ENCODE measurements around the gene POMT2.

The POMT2 gene

DNA sequence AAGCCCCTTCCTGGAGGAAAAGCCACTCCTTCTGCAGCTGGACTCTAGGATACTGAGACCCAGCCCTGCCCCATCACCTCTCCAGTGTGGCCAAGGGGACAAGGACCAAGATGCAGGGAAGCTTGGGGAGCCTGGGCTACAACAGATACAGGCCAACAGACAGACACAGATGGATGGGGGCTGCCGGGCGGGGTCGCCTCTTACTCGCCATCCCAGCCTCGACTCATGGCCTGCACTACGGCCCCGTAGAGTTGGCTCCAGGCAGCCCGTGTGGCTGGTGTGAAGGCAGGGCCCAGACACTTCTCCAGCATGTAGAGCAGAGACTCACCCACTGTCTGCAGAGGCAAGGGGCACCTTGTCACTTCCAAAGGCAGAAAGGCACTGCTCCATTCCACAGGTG, 54.3 kb downstream of the POMT2 start:
- no peak for FAIRE-seq

DNA sequence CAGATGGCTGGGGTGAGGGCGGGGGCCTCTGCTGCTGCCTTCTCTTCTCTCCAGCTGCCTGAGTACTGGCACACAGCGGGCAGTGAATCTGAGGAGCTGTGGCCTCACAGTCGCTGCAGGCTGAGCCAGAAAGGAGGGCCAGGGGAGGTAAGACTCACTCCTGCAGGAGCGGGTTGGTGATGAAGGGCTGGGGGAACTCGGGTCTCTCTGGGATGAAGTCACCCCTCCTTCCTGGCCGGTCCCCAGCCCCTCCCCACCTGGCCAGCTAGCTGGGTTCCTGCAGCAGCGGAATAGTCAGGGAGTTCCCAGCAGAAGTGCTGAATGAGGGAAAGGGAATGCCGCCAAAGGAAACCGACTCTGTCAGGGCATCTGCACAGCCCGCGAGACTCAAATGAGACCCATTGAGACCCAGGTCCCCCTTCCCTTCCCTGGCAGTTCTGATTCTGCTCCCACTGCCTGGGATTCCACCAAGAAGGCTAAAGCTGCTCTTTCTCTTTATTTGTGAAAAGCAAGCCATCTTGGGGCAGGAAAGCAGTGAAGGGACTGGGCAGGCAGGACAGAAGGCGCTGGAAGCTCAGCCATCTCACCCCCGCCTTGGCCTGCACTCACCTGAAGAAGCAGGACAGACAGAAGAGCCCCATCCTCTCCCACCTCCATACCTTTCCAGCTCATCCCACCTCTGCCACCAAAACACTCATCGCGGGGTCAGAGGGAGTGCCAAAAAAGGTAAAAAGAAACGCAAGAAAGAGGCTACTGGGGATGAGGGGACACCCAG, 54.9 kb downstream of the POMT2 start:
- no peak for FAIRE-seq

DNA sequence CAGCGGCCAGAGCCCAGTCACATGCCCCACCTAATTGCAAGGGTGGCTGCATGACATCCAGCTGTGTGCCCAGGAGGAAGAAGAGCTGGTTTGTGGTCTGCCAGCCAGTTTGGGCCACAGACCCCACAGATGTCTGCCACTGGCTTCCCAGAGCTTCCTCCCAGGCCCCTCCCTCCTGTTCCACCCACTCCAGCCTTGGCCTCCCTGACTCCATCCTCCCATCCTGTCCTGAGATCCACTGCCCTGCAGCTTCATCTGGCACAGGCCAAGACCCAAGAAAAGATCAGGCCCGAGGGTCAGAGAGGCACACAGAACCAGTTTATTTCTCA, 55.5 kb downstream of the POMT2 start:
- no peak for FAIRE-seq

DNA sequence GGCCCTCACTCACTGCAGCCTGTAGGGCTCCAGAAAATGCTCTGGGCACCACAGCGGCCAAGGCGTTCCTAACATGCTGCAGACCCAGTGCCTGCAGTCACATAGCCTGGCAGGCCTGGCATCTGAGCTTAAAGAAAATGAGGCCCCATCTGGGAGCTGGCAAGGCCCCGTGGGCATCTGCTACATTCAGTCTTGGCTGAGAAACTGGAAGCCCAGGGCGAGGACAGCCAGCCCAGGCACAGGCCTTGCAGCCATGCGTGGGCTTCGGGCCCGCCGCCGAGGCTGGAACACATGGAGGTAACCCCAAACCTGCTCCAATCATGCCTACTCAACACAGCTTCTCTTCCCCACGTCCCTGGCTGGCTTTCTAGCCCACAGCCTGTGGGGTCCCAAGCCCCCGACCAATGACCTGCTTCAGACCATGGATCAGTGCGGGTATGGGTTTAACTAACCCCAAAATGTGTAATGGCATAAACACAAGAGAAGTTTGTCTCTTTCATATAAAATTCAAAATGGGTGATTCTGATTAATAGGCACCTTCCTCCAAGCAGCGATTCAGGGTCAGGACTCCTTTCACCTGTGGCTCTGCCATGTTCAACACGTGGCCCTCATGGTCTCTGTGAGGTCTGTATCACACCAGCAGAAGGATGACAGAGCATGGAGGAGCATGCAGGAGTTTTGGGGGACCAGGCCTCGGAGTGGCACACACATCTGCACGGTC, 56.1 kb downstream of the POMT2 start:
- FAIRE-seq, result no peak

DNA sequence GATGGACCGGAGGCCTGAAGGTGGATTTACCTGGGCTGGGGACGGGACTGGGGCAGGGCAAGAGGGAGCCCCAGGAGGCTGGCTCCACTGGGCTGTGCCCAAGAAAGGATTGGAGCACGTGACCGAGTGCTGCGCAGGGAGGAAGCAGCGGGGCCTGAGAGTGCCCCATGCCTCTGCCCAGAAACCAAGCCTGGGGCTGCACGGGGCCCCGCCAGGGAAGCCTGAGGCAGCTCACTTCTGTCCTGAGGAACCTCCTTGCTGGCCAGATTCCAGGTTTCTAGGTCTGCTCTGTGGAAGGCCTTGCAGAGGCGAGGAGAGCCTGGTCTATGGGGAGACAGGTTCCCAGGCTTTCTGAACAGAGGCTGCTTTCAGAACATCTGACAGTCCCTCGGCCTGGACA, 60.1 kb downstream of the POMT2 start:
- no peak for FAIRE-seq

DNA sequence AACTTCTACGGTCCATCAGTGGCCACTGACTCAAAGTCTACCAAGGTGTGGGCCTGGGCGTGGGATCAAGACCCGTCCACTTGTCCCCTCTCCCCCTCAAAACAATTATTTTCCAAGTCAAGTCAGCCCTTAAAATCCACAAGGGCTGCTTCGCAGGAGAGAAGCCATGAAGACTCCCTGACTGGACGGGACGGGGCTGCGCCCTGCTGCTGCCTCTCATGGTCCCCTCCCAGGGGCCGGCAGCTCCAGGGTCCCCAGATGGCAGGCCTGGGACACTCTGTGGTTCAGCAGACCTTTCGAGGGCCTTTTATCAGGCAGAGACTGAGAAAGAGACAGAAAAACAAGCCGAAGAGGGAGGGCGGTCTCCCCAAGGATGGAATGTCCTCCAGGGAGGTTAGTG, 60.5 kb downstream of the POMT2 start:
- FAIRE-seq, result no peak

DNA sequence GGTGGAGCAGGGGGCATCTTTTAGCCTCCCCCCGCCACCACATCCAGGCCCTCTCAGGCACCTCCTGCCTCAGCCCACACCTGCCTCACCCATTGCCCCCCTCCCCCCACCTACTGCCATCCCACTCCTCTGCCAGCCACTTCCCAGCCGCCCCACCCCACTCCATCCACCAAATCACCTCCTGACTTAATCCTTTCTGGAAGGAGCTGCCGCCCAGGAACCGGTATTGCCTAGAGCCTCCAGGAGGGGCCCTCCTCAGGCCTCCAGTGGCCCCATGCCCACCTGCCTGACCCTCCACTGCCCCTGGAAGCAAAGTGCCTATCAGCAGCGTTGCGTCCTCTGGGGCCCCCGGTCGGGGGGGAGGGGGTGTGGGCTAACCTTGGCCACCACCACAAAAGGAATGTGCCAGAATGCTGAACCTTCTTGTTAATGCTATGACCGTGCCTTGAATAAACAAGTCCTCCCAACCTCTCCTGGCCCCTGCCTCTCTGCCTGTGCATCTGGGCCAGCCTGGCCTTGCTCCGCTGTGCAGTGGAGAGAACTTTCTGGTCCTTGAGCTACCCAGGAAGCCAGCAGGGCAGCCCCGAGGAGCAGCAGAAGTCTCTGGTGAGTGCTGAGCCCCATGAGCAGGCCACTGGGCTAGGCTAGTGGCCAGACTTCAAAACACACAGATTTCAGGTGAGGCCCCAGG, 61.5 kb downstream of the POMT2 start:
- no peak for FAIRE-seq

DNA sequence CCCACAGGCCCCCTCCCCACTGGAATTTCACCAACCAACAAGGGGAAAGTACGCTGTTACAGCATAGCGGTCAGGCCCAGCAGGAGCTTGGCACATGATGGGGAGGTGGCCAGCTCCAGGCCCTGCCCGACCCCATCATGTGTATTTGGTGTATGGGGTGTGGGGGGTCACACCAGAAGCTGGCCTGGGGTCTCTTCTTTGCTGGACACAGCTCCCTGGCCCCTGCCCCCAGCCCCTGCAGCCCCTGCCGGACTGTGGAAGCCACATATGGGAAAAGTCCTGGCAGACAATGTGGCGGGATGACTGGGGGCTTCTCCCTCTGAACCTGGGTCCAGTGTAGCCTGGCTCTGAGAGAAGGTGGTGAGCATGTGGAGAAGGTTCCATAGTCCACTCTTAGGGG, 62.1 kb downstream of the POMT2 start:
- FAIRE-seq, result no peak

DNA sequence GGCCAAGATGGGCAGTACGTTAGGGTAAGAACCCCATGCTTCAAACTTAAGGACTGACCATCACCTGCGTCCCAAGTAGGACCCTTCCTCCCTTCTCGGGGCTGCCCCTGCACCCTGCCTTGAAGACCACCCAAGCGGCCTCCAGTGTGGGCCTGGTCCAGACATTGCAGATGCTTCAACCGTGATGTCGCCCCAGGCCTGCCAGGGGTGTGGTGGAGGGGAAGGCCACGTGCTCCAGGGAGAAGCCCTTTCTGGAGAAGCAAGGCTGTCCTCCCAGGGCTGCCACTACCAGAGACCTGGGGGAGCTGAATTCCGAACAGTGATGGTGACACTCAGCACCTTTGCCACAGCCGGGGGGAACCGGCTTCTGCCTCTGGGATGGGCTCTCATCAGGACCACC, 63.0 kb downstream of the POMT2 start:
- no peak for FAIRE-seq

DNA sequence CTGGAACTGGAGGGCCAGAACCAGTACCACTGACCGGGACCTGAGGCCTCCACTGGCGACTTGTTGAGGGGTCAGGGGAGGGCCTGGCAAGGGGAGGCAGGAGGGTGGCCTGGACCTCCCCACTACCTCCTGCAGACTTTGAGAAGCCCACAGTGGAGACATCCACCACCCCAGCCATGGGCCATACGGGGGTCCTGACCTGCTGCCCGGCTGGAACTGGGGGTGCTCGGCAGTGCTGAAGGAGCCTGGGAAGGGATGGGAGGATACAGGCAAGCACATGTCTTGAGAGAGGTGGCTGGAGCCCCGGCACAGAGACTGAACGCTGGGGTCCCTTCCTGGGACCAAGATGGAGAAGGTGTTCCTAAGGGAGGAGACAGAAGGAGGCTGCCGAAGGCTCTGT, 64.0 kb downstream of the POMT2 start:
- FAIRE-seq, result no peak

DNA sequence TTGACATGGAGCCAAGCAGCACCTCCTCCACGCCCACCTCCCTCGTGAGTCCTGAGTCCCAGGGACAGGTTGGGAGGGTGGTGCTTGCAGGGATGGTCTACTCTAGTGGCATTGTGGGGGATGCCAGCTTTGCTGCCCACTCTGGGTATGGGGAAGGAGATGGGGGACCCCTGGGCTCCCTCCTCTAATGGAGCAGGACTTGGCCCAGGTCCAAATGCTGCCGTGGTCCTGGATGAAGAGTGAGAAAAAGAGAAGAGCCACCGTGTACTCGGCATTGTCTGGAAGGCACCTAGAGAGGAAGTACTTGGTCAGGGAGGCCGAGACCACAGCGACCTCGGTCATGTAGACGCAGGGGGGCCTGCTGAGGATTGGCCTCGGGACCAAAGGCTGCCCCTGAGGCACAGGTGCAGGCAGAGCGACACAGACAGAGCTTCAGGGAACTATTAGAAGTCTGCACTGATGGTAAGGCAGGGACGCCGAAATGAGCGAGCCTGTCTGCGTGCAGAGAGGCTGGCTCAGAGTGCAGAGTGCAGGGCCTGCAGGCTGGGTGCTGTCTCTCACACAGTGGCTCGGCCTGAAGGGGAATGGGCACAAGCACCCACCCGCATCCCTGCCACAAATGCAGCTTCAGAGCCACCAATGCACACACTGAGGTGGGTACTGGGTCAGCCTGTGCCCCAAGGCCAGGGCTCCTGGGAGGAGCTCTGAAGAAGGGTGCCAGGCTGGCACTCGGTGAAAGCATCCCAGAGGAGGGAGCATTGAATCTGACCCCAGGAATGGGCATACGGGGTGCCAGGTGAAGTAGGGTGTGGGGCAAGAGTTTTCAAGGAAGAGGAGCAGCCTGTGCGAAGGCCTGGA, 67.1 kb downstream of the POMT2 start:
- FAIRE-seq, result no peak

DNA sequence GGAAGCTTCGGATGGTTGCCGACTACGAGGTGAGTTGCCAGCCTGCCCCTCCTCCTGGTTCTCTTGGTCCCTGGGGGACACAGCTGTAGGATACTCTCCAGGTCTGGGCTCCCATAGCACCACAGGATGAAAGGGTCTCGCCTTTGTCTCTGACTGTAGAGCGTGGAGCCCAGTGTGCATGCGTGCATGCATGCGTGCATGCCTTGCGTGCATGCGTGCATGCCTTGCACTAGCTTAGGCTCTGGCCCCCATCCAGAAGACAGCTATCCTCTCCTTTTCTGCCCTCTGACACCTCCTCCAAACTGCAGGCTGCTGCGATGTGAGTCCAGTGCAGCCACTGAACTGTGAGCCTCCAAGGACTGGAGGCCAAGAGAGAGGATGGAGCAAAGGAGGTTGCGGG, 68.8 kb downstream of the POMT2 start:
- FAIRE-seq, result no peak

DNA sequence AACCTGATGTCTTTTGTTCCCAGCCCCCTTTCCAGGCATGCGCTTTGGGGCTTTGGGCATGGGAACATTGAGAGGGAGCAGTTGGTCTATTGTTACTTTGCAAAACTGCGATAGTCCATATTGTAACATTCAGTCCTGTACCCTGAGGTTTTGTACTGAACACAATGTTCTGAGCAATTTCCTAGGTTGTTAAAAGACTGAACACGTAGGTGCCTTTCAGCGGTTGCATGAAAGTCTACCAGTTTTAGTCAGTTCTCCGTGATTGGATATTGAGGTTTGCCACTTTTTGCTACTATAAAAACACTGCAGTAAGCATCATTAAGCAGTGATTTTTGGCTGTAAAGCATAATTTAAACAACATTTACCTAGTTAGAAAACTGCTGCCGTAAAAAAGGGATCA, 69.8 kb downstream of the POMT2 start:
- FAIRE-seq, result no peak

DNA sequence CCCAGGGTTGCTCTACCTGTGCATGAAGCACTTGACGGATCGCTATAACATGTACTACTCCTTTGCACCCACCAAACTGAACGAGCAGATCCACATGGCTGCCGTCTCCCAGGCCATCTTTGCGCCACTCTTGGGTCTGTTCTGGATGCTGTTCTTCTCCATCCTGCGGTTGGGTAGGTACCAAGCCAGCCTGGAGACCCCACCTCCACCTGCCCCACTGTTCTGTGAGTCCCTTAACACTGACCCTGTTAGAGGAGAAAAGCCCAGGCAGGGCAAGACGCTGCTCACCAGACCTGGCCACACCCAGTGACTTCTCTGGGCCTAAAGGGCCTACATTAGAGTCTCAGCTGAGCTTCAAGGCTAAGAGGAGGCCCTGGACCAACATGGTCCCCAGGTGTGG, 71.4 kb downstream of the POMT2 start:
- no peak for FAIRE-seq

DNA sequence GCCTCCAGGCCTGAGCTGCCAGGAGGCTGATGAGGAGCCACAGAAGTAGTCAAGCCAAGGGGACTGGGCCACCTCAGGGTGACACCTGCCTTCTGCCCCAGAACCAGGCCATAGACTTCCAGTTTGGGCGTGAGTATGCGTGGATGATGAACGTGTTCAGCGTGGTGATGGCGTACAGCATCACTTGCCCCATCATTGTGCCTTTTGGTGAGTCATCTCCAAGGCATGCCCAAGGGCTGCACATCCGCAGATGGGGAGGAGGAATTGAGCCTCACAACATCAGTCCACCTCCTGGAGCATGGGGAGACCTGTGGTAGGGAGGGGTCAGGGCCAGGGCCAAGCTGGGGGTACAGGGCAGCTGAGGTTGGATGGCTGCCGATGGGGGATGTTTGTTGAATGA, 72.0 kb downstream of the POMT2 start:
- no peak for FAIRE-seq

DNA sequence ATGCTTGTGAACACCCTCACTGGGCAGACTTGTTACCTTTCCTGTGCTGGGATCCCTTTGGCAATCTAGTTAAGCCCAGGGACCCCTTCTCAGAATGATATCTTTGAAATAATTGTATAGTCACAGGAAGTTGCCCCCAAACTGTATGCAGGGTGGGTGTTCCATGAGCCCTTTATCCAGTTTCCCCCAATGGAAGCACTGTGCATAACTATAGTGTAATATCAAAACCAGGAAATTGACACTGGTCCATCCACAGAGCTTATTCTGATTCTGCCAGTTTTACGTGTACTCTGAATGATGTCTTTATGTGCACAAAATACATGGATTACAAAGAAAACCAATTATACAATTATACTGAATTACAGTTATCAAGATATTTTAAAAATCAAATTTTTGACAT, 73.9 kb downstream of the POMT2 start:
- FAIRE-seq, result no peak

DNA sequence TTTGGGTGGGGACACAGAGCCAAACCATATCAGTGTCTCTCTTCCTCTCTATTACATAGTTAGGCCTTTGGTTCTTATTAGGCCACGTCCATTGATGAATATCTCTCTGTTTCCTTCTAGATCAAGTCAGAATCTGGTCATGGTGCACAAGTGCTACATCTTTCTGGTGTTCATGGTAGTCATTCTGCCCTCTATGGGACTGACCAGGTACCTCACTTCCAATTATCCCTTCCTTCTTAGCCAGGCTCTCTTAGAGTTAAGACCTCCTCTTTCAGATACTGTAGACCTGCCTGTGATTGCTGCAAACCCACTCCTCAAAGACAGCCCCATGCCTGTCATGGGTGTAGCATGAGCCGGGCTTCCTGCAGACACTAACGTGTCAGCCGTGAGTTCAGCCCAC, 74.9 kb downstream of the POMT2 start:
- no peak for FAIRE-seq

DNA sequence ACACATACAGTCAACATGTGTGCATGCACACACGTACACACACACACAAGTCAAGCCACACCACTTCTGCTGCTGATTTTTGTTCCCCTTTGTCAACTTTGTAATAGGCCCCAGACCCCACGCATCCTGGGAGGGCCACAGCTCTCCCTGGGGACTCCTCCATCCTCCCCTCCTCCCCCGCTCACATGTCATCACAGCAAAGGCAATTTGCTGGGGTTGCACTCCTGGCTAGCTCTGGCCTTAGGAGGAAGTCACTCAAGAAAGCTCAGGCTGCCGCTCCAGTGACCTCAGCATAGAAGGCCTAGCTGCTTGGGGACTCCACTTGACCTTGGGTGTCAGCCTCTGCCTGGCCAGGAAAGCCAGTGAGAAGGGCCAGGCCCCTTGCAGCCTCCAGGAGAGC, 76.8 kb downstream of the POMT2 start:
- FAIRE-seq, result no peak

DNA sequence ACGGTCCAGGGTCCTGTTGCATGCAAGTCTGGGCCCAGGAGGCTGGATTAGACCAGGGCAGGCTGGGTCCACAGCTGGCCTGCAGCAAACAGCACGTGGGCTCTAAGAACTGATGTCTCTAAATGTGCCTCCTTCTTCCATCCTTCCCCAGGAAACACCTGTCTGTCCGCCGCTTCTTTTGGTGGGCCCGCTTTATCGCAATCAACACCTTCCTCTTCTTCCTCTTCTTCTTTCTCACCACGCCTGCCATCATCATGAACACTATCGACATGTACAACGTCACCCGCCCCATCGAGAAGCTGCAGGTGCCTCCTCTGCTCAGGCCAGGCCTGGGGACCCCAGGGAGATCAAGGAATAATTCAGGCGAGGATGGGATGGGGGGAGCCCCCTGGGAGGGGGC, 77.9 kb downstream of the POMT2 start:
- FAIRE-seq, result no peak

DNA sequence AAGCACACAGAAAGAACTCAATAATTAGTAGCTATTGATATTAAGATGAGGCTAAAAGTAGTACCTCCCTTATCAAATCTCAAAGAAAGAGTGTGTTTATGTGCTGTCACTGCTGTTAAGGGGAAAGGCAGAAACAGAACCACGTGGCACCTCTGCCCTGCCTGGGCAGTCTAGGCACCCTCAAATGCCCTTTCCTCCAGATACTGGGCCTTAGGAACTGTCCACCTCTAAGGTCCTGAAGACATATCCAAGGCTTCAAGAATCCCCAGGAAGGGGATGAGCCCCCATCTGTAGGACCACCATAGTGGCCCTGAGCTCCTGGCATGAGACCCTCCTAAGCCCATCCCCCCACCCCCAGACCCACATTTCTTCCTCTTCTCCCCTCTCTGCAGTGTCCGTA, 78.7 kb downstream of the POMT2 start:
- FAIRE-seq, result no peak

DNA sequence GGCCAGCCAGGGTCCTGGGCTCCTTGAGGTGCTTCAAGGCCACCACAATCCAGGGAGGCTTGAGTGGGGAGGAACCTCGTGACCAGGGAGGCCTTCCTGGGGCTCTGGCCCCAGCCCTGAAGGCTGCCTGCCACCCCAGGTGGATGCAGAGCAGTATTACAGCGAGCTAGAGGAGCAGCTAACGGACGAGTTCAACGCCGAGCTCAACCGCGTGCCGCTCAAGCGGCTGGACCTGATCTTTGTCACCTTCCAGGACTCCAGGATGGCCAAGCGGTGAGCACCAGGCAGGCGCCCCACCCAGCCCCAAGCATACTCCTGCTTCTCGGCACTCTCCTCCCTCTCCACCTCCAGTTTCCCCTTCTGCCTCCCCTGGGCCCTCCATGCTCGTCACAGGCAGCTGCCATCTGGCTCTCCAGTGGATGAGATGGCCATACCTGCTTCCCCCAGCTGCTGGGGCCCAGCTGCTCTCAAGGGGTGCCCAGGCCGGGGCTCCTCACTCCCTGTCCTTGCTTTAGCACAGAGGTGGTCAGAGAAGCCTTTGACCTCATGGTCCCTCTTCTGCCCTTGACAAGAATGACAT, 80.3 kb downstream of the POMT2 start:
- FAIRE-seq, result no peak

DNA sequence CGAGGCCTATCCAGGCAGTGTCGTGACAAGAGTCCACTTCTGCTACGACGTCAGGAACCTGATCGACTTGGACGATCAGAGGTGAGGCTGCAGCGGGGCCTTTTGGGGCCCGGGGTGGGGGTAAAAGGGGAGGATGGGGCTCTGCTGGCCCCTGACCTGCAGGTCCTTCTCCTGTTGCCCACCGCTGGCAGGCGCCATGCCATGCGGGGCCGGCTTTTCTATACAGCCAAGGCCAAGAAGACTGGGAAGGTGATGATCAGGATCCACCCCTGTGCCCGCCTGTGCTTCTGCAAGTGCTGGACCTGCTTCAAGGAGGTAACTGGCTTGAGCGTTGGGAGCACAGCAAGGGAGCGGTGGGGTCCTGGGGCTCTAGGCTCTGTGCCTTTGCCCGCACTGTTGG, 81.3 kb downstream of the POMT2 start:
- FAIRE-seq, result no peak

DNA sequence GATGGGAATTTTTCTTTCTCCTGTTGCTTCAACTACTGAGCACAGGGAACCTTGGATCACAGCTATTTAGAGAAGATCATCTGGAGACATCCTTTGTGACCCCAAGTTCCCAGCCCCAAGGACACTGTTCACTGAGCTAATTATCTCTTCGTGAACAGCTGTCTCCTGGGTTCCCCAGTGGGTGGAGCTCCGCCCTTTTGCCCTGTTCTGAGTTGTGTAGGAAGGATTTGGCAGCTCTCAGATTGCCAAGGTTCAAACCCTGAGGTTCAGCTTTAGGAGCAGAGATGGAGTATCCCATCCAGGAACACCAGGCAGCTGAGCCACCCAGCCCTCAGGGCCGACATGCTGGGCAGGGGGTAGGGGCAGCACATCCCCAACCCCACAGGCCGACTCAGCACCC, 81.7 kb downstream of the POMT2 start:
- no peak for FAIRE-seq

All from endometrium (tissue), 2 donors.